KMS-11 (cell line): ENCODE data around the gene EIF4EBP2.

Experiments used
- H2AFZ ChIP-seq: fragments of 200-600 bp; sonication (generic); 2 replicates; pipeline ENCODE4 v1.6.1; 2016; ENCODE audit warnings: antibody characterized with exemption, mixed run types, low read depth
- H3K27ac ChIP-seq: fragments of 200-600 bp; sonication (generic); 2 replicates; pipeline ENCODE4 v1.6.1; 2016; ENCODE audit warnings: mild to moderate bottlenecking, mixed run types
- H3K27me3 ChIP-seq: fragments of 200-600 bp; sonication (generic); 2 replicates; pipeline ENCODE4 v1.6.1; 2017; ENCODE audit warnings: mild to moderate bottlenecking, low read depth, mixed run types, moderate library complexity; ENCODE audit not compliant: insufficient read depth
- H3K36me3 ChIP-seq: fragments of 200-600 bp; sonication (generic); 2 replicates; pipeline ENCODE4 v1.6.1; 2017; ENCODE audit warnings: mild to moderate bottlenecking, mixed run types; ENCODE audit not compliant: insufficient read depth
- H3K4me1 ChIP-seq: fragments of 200-600 bp; sonication (generic); 2 replicates; pipeline ENCODE4 v1.6.1; 2016; ENCODE audit warnings: mild to moderate bottlenecking, low read depth, mixed run types; ENCODE audit not compliant: poor library complexity, severe bottlenecking
- H3K4me2 ChIP-seq: fragments of 200-600 bp; sonication (generic); 2 replicates; pipeline ENCODE4 v1.7.0; 2016; ENCODE audit warnings: mild to moderate bottlenecking, mixed run types
- H3K4me3 ChIP-seq: fragments of 200-600 bp; sonication (generic); IDR thresholded peaks from 2 replicates; pipeline ENCODE4 v1.6.1; 2017; ENCODE audit warnings: low read depth, low read length, mixed read lengths; ENCODE audit not compliant: insufficient read depth
- H3K79me2 ChIP-seq: fragments of 200-600 bp; sonication (generic); 2 replicates; pipeline ENCODE4 v1.6.1; 2016; ENCODE audit warnings: low read depth, mixed run types; ENCODE audit not compliant: insufficient read depth
- H3K9ac ChIP-seq: fragments of 200-600 bp; sonication (generic); 2 replicates; pipeline ENCODE4 v1.6.1; 2016; ENCODE audit warnings: mild to moderate bottlenecking, mixed run types
- H4K20me1 ChIP-seq: fragments of 200-600 bp; sonication (generic); 2 replicates; pipeline ENCODE4 v1.6.1; 2016; ENCODE audit warnings: mild to moderate bottlenecking, mixed run types; ENCODE audit not compliant: insufficient read depth
- CTCF ChIP-seq: fragments of 200-600 bp; sonication (generic); conservative IDR thresholded peaks from 2 replicates; pipeline ENCODE4 v1.6.1; 2017; ENCODE audit warnings: low read depth, mild to moderate bottlenecking, antibody characterized with exemption, low read length, moderate library complexity, mixed read lengths

The EIF4EBP2 gene

GRCh38 chr10:70404036-70404786 is at the start of gene EIF4EBP2:
Gene EIF4EBP2 (plus strand): TSS chr10:70404145. CDS start chr10:70404402, 257 bp downstream.
- H3K27ac ChIP-seq, result peak within 1 kb of the TSS; percentile 51
- no peaks in the 10 kb centered on the region for H3K36me3 ChIP-seq
- TF ChIP-seq CTCF, result no peak
- peak within 1 kb of the TSS; percentile 93 for H2AFZ ChIP-seq
- H3K27me3 ChIP-seq, result no peaks in the 10 kb centered on the region
- peak within 1 kb of the TSS; percentile 68 for H3K9ac ChIP-seq
- peak within 1 kb of the TSS; percentile 99 for H3K4me2 ChIP-seq
- no peak within 1 kb of the TSS for H3K4me3 ChIP-seq
- H3K79me2 ChIP-seq, result peaks cover 28% of the 10 kb centered on the region
- peaks cover 23% of the 10 kb centered on the region for H3K4me1 ChIP-seq
- peaks cover 11% of the 10 kb centered on the region for H4K20me1 ChIP-seq

GRCh38 chr10:70354556-70354955 is 49.4 kb upstream of the EIF4EBP2 start:
- no peak overlapping the region for H2AFZ ChIP-seq
- H3K27ac ChIP-seq, result no peak overlapping the region
- H3K27me3 ChIP-seq, result no peaks in the 10 kb centered on the region
- no peak overlapping the region for H3K4me3 ChIP-seq
- H3K79me2 ChIP-seq, result no peaks in the 10 kb centered on the region
- H3K4me2 ChIP-seq, result no peak overlapping the region
- TF ChIP-seq CTCF, result no peak
- no peak overlapping the region for H3K9ac ChIP-seq
- H3K36me3 ChIP-seq, result no peaks in the 10 kb centered on the region
- peaks cover 9% of the 10 kb centered on the region for H3K4me1 ChIP-seq
- no peaks in the 10 kb centered on the region for H4K20me1 ChIP-seq

GRCh38 chr10:70355051-70356021 is 48.6 kb upstream of the EIF4EBP2 start:
- Histone ChIP-seq H3K27ac (no peak overlapping the region), H4K20me1 (no peaks in the 10 kb centered on the region), H3K4me1 (peaks cover 9% of the 10 kb centered on the region), H2AFZ (no peak overlapping the region), H3K4me3 (no peak overlapping the region), H3K9ac (no peak overlapping the region), H3K27me3 (no peaks in the 10 kb centered on the region), H3K4me2 (no peak overlapping the region), H3K79me2 (no peaks in the 10 kb centered on the region), H3K36me3 (no peaks in the 10 kb centered on the region)
- TF ChIP-seq CTCF, result no peak

GRCh38 chr10:70357565-70357964 is 46.4 kb upstream of the EIF4EBP2 start:
- Histone ChIP-seq H3K4me3 (no peak overlapping the region), H3K36me3 (no peaks in the 10 kb centered on the region), H4K20me1 (no peaks in the 10 kb centered on the region), H3K27me3 (no peaks in the 10 kb centered on the region), H3K9ac (no peak overlapping the region), H2AFZ (no peak overlapping the region), H3K27ac (no peak overlapping the region), H3K4me2 (no peak overlapping the region), H3K79me2 (no peaks in the 10 kb centered on the region), H3K4me1 (peaks cover 9% of the 10 kb centered on the region)
- no peak for TF ChIP-seq CTCF
